H1 (cell line): Measurements from ENCODE around the gene CLRN2. TPM values are rescaled to one million over a fixed set of nuclear protein-coding genes. Genes with fewer than 3 reads are reported as not detected.

Experiments
- CTCF ChIA-PET: fragments of 300-600 bp; sonication (Branson Sonifier 250); formaldehyde crosslinking; loops from one replicate; lab custom pipeline; 2021; ENCODE audit not compliant: partially characterized antibody; lab: Charles Lee
- POLR2A ChIA-PET: fragments of 300-600 bp; sonication (Branson Sonifier 250); formaldehyde crosslinking; loops from one replicate; lab custom pipeline; 2021; ENCODE audit warnings: inconsistent platforms; ENCODE audit not compliant: partially characterized antibody; lab: Charles Lee
- DNase-seq, 2 experiments: peaks; one replicate each; pipeline versions ENCODE4 v3.0.0 to v3.0.0-alpha.2; 2010 to 2022; ENCODE audit warnings: low spot score in 2 of 2, low read depth in 1 of 2, mixed read lengths in 1 of 2
- FAIRE-seq: peaks from 2 replicates; lab custom pipeline; 2011; peaks lifted over from hg19 to GRCh38; lab: Jason Lieb, UNC
- H2AFZ ChIP-seq: 2 replicates; pipeline ENCODE4 v1.8.1; 2012; ENCODE audit warnings: low read length, inconsistent platforms
- H2AK5ac ChIP-seq: 2 replicates; pipeline ENCODE4 v1.6.1; 2013; ENCODE audit warnings: low read depth, low read length
- H2BK120ac ChIP-seq: replicated peaks from 2 replicates; pipeline ENCODE3; 2013; ENCODE audit warnings: low read depth, low read length, inconsistent platforms
- H2BK12ac ChIP-seq: 2 replicates; pipeline ENCODE4 v1.6.1; 2013; ENCODE audit warnings: low read depth, low read length
- H2BK15ac ChIP-seq: 2 replicates; pipeline ENCODE4 v1.6.1; 2013; ENCODE audit warnings: low read length
- H2BK20ac ChIP-seq: 2 replicates; pipeline ENCODE4 v1.6.1; 2013; ENCODE audit warnings: low read length
- H2BK5ac ChIP-seq: 2 replicates; pipeline ENCODE4 v1.6.1; 2013; ENCODE audit warnings: low read depth, low read length
- H3K14ac ChIP-seq: 2 replicates; pipeline ENCODE4 v1.6.1; 2013; ENCODE audit warnings: inconsistent platforms; ENCODE audit not compliant: insufficient read length
- H3K18ac ChIP-seq: 2 replicates; pipeline ENCODE4 v1.6.1; 2013; ENCODE audit warnings: low read length; ENCODE audit errors: extremely low read depth
- H3K23ac ChIP-seq: 2 replicates; pipeline ENCODE4 v1.6.1; 2013; ENCODE audit warnings: inconsistent platforms; ENCODE audit not compliant: insufficient read length
- H3K23me2 ChIP-seq: 2 replicates; pipeline ENCODE4 v1.6.1; 2013; ENCODE audit warnings: low read depth, low read length
- H3K27ac ChIP-seq: 2 replicates; pipeline ENCODE4 v1.6.1; 2011; ENCODE audit warnings: low read depth, low read length, inconsistent platforms
- H3K27me3 ChIP-seq, 4 experiments: replicated peaks in 1 of 4; 1 replicate in 1 of 4; 2 replicates in 3 of 4; pipeline versions ENCODE4 v1.6.1 to v1.8.1; 2011 to 2013; ENCODE audit warnings: low read length in 3 of 4, mild to moderate bottlenecking in 3 of 4, inconsistent platforms in 2 of 4, mixed read lengths in 2 of 4, moderate library complexity in 1 of 4; ENCODE audit not compliant: control insufficient read depth in 3 of 4, insufficient read depth in 3 of 4; ENCODE audit errors: extremely low read depth in 1 of 4
- H3K36me3 ChIP-seq, 4 experiments: 2 replicates each; pipeline versions ENCODE4 v1.6.1 to v1.8.1; 2011 to 2013; ENCODE audit warnings: mild to moderate bottlenecking in 4 of 4, low read length in 3 of 4, moderate library complexity in 2 of 4, control low read depth in 1 of 4, inconsistent platforms in 1 of 4; ENCODE audit not compliant: insufficient read depth in 4 of 4, control insufficient read depth in 2 of 4
- H3K4ac ChIP-seq: replicated peaks from 2 replicates; pipeline ENCODE3; 2013; ENCODE audit warnings: low read length, low read depth, mixed read lengths, inconsistent platforms; ENCODE audit not compliant: insufficient read length
- H3K4me1 ChIP-seq, 4 experiments: replicated peaks in 1 of 4; 1 replicate in 1 of 4; 2 replicates in 3 of 4; pipeline versions ENCODE4 v1.6.1 to v1.8.1; 2011 to 2013; ENCODE audit warnings: low read length in 3 of 4, inconsistent platforms in 2 of 4, mixed read lengths in 1 of 4; ENCODE audit not compliant: insufficient read depth in 4 of 4, control insufficient read depth in 3 of 4
- H3K4me2 ChIP-seq, 2 experiments: 2 replicates each; pipeline versions ENCODE4 v1.6.1 to v1.8.1; 2011 to 2013; ENCODE audit warnings: low read depth in 2 of 2, low read length in 2 of 2, control low read depth in 1 of 2, inconsistent platforms in 1 of 2, mild to moderate bottlenecking in 1 of 2; ENCODE audit not compliant: insufficient read depth in 1 of 2
- H3K4me3 ChIP-seq, 4 experiments: fragments of 200-600, 300-600 bp in 1 of 4; sonication (generic), shearing (Covaris generic), sonication (Bioruptor Twin) in 1 of 4; 2 replicates each; pipeline versions ENCODE4 v1.5.1 to v1.8.1; 2011 to 2016; ENCODE audit warnings: low read length in 4 of 4, low read depth in 3 of 4, control low read depth in 2 of 4, inconsistent platforms in 2 of 4, mild to moderate bottlenecking in 2 of 4, mixed read lengths in 1 of 4, moderate library complexity in 1 of 4; ENCODE audit not compliant: insufficient read depth in 2 of 4; ENCODE audit errors: extremely low read depth in 1 of 4
- H3K56ac ChIP-seq: replicated peaks from 2 replicates; pipeline ENCODE3; 2013; ENCODE audit warnings: low read depth, mild to moderate bottlenecking, mixed read lengths, low read length, inconsistent platforms; ENCODE audit not compliant: insufficient read length
- H3K79me1 ChIP-seq: 2 replicates; pipeline ENCODE4 v1.6.1; 2013; ENCODE audit warnings: low read depth, low read length, control low read depth
- H3K79me2 ChIP-seq, 2 experiments: 2 replicates each; pipeline versions ENCODE4 v1.6.1 to v1.8.1; 2012 to 2013; ENCODE audit warnings: low read length in 2 of 2, mild to moderate bottlenecking in 2 of 2, inconsistent platforms in 1 of 2; ENCODE audit not compliant: insufficient read depth in 2 of 2, control insufficient read depth in 1 of 2
- H3K9ac ChIP-seq, 4 experiments: replicated peaks in 1 of 4; 1 replicate in 1 of 4; 2 replicates in 3 of 4; pipeline versions ENCODE4 v1.6.1 to v1.8.1; 2011 to 2013; ENCODE audit warnings: low read depth in 3 of 4, low read length in 3 of 4, control low read depth in 2 of 4, mild to moderate bottlenecking in 2 of 4, moderate library complexity in 2 of 4, inconsistent platforms in 1 of 4; ENCODE audit errors: extremely low read depth in 1 of 4
- H3K9me3 ChIP-seq, 2 experiments: 2 replicates each; pipeline versions ENCODE4 v1.6.1 to v1.8.1; 2012 to 2013; ENCODE audit warnings: mild to moderate bottlenecking in 2 of 2, moderate library complexity in 2 of 2, control low read depth in 1 of 2, inconsistent platforms in 1 of 2, low read depth in 1 of 2, low read length in 1 of 2, mixed read lengths in 1 of 2; ENCODE audit not compliant: insufficient read depth in 2 of 2
- H4K20me1 ChIP-seq, 2 experiments: replicated peaks in 1 of 2; 2 replicates each; pipeline versions ENCODE3 to v1.8.1; 2011 to 2013; ENCODE audit warnings: inconsistent platforms in 2 of 2, low read length in 2 of 2, mild to moderate bottlenecking in 1 of 2; ENCODE audit not compliant: insufficient read depth in 2 of 2, control insufficient read depth in 1 of 2
- H4K5ac ChIP-seq: 2 replicates; pipeline ENCODE4 v1.6.1; 2013; ENCODE audit warnings: low read length, low read depth, mixed read lengths, inconsistent platforms; ENCODE audit not compliant: insufficient read length
- H4K8ac ChIP-seq: 2 replicates; pipeline ENCODE4 v1.8.0; 2013; ENCODE audit warnings: mild to moderate bottlenecking, moderate library complexity, low read length, inconsistent platforms; ENCODE audit not compliant: insufficient read depth; ENCODE audit errors: extremely low read depth
- H4K91ac ChIP-seq: replicated peaks from 2 replicates; pipeline ENCODE3; 2013; ENCODE audit warnings: low read length, mixed read lengths, inconsistent platforms; ENCODE audit not compliant: insufficient read length
- CTBP2 ChIP-seq: IDR thresholded peaks from 2 replicates; pipeline ENCODE4 v1.7.0; 2011; ENCODE audit warnings: borderline replicate concordance, mild to moderate bottlenecking, moderate library complexity, mixed read lengths, low read length; ENCODE audit not compliant: insufficient read depth, insufficient read length
- MAFK ChIP-seq: IDR thresholded peaks from 2 replicates; pipeline ENCODE4 v1.6.1; 2012; ENCODE audit warnings: low read depth, mild to moderate bottlenecking, improper control_type of control experiment, low read length
- RNF2 ChIP-seq: fragments of 200-900, 300-1000 bp; sonication (generic); IDR thresholded peaks from 2 replicates; pipeline ENCODE4 v1.7.1; 2016; ENCODE audit warnings: borderline replicate concordance, low read depth, mild to moderate bottlenecking, antibody characterized with exemption, low read length; ENCODE audit not compliant: poor library complexity, severe bottlenecking; ENCODE audit errors: missing control alignments
- WGBS, 2 experiments: shearing (Covaris generic) in 1 of 2; methylation state at CpG; one replicate each; pipeline versions ENCODE4 v1.1.6 to v1.1.7; 2013 to 2015; ENCODE audit warnings: low lambda C conversion rate in 2 of 2, mixed read lengths in 2 of 2, inconsistent platforms in 1 of 2, low coverage in 1 of 2, missing lambda C conversion rate in 1 of 2; ENCODE audit not compliant: insufficient replicate concordance in 2 of 2, insufficient coverage in 1 of 2, insufficient read length in 1 of 2; ENCODE audit errors: extremely low coverage in 1 of 2, missing lambda C conversion rate in 1 of 2; 5-methylcytosine and 5-hydroxymethylcytosine counted together
- polyA plus RNA-seq, 7 experiments: library from polyadenylated mRNA; depleted of rRNA in 3 of 7; stranded (reverse) in 5 of 7; unstranded in 2 of 7; fragments of >200 nt in 5 of 7; fragments of 200-250 nt in 2 of 7; gene quantifications; 1 replicate in 5 of 7; 2 replicates in 1 of 7; 4 replicates in 1 of 7; pipeline versions ENCODE4 v1.2.1 to v1.2.3, GENCODE V29; 2011 to 2013; ENCODE audit warnings: missing spikeins in 2 of 7, mixed read lengths in 2 of 7
- total RNA-seq: library from RNA; stranded (reverse); fragmentation: NEBNext Ultra II Directional; extraction: Animal tissue kit (Norgen Biotek cat#: 25700); gene quantifications from 2 replicates; pipeline ENCODE4 v1.2.1, GENCODE V29; 2021
- TF ChIP-seq, protein P1 (sequence below): IDR thresholded peaks from 2 replicates; pipeline ENCODE4 v1.6.1; 2011; ENCODE audit warnings: low read length, improper control_type of control experiment

The CLRN2 gene
- total and polyA plus RNA-seq, 2 of the 8 experiments (the other 6 are each of a cell fraction or from before 2014, with no cell fraction given): not detected

DNA sequence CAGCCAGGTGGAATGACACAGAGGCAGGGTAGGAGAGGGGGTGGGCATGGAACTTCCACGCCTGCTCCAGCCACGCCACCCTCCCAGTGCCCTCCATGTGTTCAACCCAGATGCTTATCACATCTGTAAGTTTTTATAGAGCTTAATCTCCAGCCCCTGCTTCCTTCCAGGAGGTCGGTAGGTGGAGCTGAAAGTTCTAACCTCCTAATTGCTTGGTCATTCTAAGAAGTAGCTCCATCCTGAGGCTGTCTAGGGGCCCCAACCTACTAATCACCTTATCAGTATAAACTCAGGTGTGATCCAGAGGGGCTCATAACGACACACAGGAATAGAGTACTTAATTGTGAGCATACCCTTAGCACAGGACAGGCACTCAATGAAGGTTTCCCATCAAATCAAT is 21.3 kb upstream of the CLRN2 start:
- H3K56ac ChIP-seq: no peak overlapping the region
- H3K4me3 ChIP-seq: no peak overlapping the region
- H2BK12ac ChIP-seq: no peak overlapping the region
- ChIA-PET CTCF (interaction anchor here (0.7 to 1.5 kb wide), 5 partner anchors 8 to 106 kb away, joined by 3 to 4 read pairs (median 3); no protein-coding TSS in a partner anchor), POLR2A (interaction anchor here (0.8 to 1.1 kb wide), 4 partner anchors 9 to 19 kb away, joined by 3 to 4 read pairs (median 3); no protein-coding TSS in a partner anchor)
- H2BK20ac ChIP-seq: no peak overlapping the region
- no peak for FAIRE-seq
- TF ChIP-seq RNF2 (no peak), CTBP2 (no peak), MAFK (no peak)
- TF ChIP-seq, protein P1, sequence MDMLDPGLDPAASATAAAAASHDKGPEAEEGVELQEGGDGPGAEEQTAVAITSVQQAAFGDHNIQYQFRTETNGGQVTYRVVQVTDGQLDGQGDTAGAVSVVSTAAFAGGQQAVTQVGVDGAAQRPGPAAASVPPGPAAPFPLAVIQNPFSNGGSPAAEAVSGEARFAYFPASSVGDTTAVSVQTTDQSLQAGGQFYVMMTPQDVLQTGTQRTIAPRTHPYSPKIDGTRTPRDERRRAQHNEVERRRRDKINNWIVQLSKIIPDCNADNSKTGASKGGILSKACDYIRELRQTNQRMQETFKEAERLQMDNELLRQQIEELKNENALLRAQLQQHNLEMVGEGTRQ: no peak
- TF ChIP-seq, all 59 proteins: peak for 0
- Histone ChIP-seq H4K8ac (no peak overlapping the region), H3K27me3 (no peaks in the 10 kb centered on the region), H2AK5ac (no peak overlapping the region), H3K23ac (no peak overlapping the region), H4K5ac (no peak overlapping the region), H4K91ac (no peak overlapping the region), H4K20me1 (peaks cover 0 to 4% of the 10 kb centered on the region in 2 experiments), H3K9me3 (no peaks in the 10 kb centered on the region), H2BK15ac (no peak overlapping the region), H3K18ac (no peak overlapping the region), H3K4me1 (peaks cover 0 to 6% (median 4%) of the 10 kb centered on the region in 4 experiments; a peak in 4 of 7 replicates), H3K4ac (no peak overlapping the region), H3K36me3 (peaks cover 2 to 21% (median 6%) of the 10 kb centered on the region in 4 experiments; a peak in 6 of 8 replicates), H3K14ac (no peak overlapping the region), H3K9ac (no peak overlapping the region), H2BK120ac (no peak overlapping the region), H3K27ac (no peak overlapping the region), H3K79me1 (peaks cover 3% of the 10 kb centered on the region), H3K4me2 (no peak overlapping the region), H2AFZ (no peak overlapping the region), H3K79me2 (no peaks in the 10 kb centered on the region), H3K23me2 (0 out of 2 replicates have a peak, but pooled peaks cover 1% of the 10 kb centered on the region), H2BK5ac (no peak overlapping the region; the same call in 1 of the 2 replicates)
- WGBS, 2 experiments: 93% methylated on average over 4 of the region's 4 CpGs; no CpG with 5 or more reads in 1 of the 2 experiments
- no peak for DNase-seq
